Esophagus squamous epithelium (tissue), 4 donors: ENCODE data around the gene TECPR1.

Experiments used
- CTCF ChIP-seq, 6 experiments: fragments of 450-650 bp in 4 of 6; fragments of 200-600 bp in 2 of 6; sonication (generic) in 2 of 6; IDR thresholded peaks; one replicate each; pipeline ENCODE4 v1.5.1; 2016 to 2019; ENCODE audit warnings: antibody characterized with exemption in 6 of 6, mild to moderate bottlenecking in 4 of 6, moderate library complexity in 4 of 6
- POLR2A ChIP-seq, 4 donors: fragments of 450-650 bp; IDR thresholded peaks; one replicate each; pipeline ENCODE4 v1.6.1; 2017; ENCODE audit warnings: antibody characterized with exemption in 4 of 4, mild to moderate bottlenecking in 4 of 4, moderate library complexity in 3 of 4

GRCh38 chr7:98241674-98242241 lies 10.3 kb downstream of the TECPR1 start:
- TF ChIP-seq CTCF (IDR thresholded peaks at IDR 0.05) (no peak), POLR2A (IDR thresholded peaks at IDR 0.05) (no peak)
